ENCODE results near the gene OTUB1.

OTUB1 gene

GRCh38 chr11:63999349-64000025 lies 13.2 kb downstream of the OTUB1 start:
- in situ Hi-C loops (cut with MboI; ENCODE audit: low sequenced_read_pairs, unreplicated experiment) = loop anchor here (10.0 to 25.0 kb wide), 2 partner anchors 145 to 288 kb away; partner anchors contain the start of genes BAD, GPR137 and KCNK4
- peak; percentile 84 for DNase-seq (ENCODE audit: low spot score)
- no peak for TF ChIP-seq CTCF (IDR thresholded peaks at IDR 0.05; ENCODE audit: borderline replicate concordance, control extremely low read depth, extremely low read depth, insufficient read depth, missing control alignments)

- peak; percentile 94 for DNase-seq (ENCODE audit: low spot score)
- in situ Hi-C loops (cut with MboI; ENCODE audit: low sequenced_read_pairs, unreplicated experiment) = no loop called here
- TF ChIP-seq CTCF (IDR thresholded peaks at IDR 0.05; ENCODE audit: borderline replicate concordance, control extremely low read depth, extremely low read depth, insufficient read depth, missing control alignments) = peak; percentile 83
These were observed 13.9 kb downstream of the OTUB1 start for GRCh38 chr11:64000026-64000739.

- DNase-seq (ENCODE audit: low spot score) = no peak
- TF ChIP-seq CTCF (IDR thresholded peaks at IDR 0.05; ENCODE audit: borderline replicate concordance, control extremely low read depth, extremely low read depth, insufficient read depth, missing control alignments) = no peak
- in situ Hi-C loops (cut with MboI; ENCODE audit: low sequenced_read_pairs, unreplicated experiment) = no loop called here
These were observed 14.7 kb downstream of the OTUB1 start for GRCh38 chr11:64000740-64001483.

- no peak for DNase-seq (ENCODE audit: low spot score)
These were observed 15.5 kb downstream of the OTUB1 start for GRCh38 chr11:64001484-64002420.

GRCh38 chr11:64003807-64004589 lies 17.8 kb downstream of the OTUB1 start:
- in situ Hi-C loops (cut with MboI; ENCODE audit: low sequenced_read_pairs, unreplicated experiment) = no loop called here
- no peak for TF ChIP-seq CTCF (IDR thresholded peaks at IDR 0.05; ENCODE audit: borderline replicate concordance, control extremely low read depth, extremely low read depth, insufficient read depth, missing control alignments)
- DNase-seq (ENCODE audit: low spot score) = no peak

More at GRCh38 chr11:64001484-64002420, 15.5 kb downstream of the OTUB1 start:
- in situ Hi-C loops (cut with MboI; ENCODE audit: low sequenced_read_pairs, unreplicated experiment) = no loop called here
- no peak for TF ChIP-seq CTCF (IDR thresholded peaks at IDR 0.05; ENCODE audit: borderline replicate concordance, control extremely low read depth, extremely low read depth, insufficient read depth, missing control alignments)

All from GM13976 (cell line).